Uterus (tissue), 2 donors: Measurements from ENCODE around the gene TNFAIP8L3.

Experiments
- CTCF ChIP-seq, 4 experiments: fragments of 200-600 bp in 2 of 4; fragments of 450-650 bp in 2 of 4; sonication (generic) in 2 of 4; IDR thresholded peaks; one replicate each; pipeline ENCODE4 v1.5.1; 2016 to 2019; ENCODE audit warnings: antibody characterized with exemption in 4 of 4, mild to moderate bottlenecking in 2 of 4, moderate library complexity in 1 of 4
- POLR2A ChIP-seq, 2 donors: fragments of 450-650 bp; IDR thresholded peaks; one replicate each; pipeline ENCODE4 v1.6.1; 2016; ENCODE audit warnings: antibody characterized with exemption in 2 of 2, mild to moderate bottlenecking in 1 of 2, moderate library complexity in 1 of 2

DNA sequence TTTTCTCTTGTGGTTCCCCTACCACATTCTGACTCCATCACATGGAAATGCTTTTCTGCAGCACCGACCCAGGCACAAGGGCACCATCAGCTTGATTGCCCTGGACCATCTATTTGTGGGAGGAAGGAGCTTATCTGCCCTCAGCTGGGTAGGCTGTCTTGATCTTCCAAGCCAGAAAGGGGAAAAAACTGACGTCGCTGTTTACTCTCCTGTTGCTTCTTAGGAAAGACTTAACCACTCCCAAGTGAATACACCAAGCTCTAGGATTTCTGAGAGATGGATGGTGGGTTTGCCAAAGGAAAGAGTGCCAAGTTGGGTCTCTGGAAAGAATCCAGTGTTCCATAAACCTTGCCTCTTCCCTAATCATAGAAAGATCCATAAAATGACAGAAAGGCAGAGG, 4.0 kb downstream of the TNFAIP8L3 start:
- TF ChIP-seq CTCF (IDR thresholded peaks at IDR 0.05) (no peak), POLR2A (IDR thresholded peaks at IDR 0.05) (no peak)
